IMR-90 (cell line): Measurements from ENCODE around the gene TRAPPC10. TPM values are rescaled to one million over a fixed set of nuclear protein-coding genes. Genes with fewer than 3 reads are reported as not detected.

Experiments
- ATAC-seq: fragments of 200-7000 bp; cut with Tn5 transposase; 2 replicates; pipeline ENCODE4 v1.9.1; 2020; ENCODE audit warnings: low read depth, mild to moderate bottlenecking, moderate library complexity
- BruUV-seq: library from RNA; stranded (reverse); fragments of 400-500 nt; replicated peaks from 2 replicates; lab custom pipeline; 2021; lab: Mats Ljungman, UMichigan
- CTCF ChIA-PET: fragments of 300-600 bp; formaldehyde crosslinking; extraction: SDS; loops from one replicate; lab custom pipeline; 2021; ENCODE audit warnings: antibody characterized with exemption; lab: Yijun Ruan, JAX
- POLR2A ChIA-PET: fragments of 300-600 bp; sonication (Branson Sonifier 250); formaldehyde crosslinking; loops from one replicate; lab custom pipeline; 2022; ENCODE audit warnings: antibody characterized with exemption; ENCODE audit not compliant: unreplicated experiment; lab: Charles Lee
- DNase-seq: peaks from one replicate; pipeline ENCODE4 v3.0.0; 2013
- H2AFZ ChIP-seq: replicated peaks from 2 replicates; pipeline ENCODE3; 2013; ENCODE audit warnings: low read length, mild to moderate bottlenecking; ENCODE audit not compliant: poor library complexity
- H2AK5ac ChIP-seq: 2 replicates; pipeline ENCODE4 v1.6.1; 2013; ENCODE audit warnings: low read depth, low read length, inconsistent platforms
- H2AK9ac ChIP-seq: replicated peaks from 2 replicates; pipeline ENCODE3; 2013; ENCODE audit warnings: mild to moderate bottlenecking, low read depth, low read length, moderate library complexity; ENCODE audit not compliant: poor library complexity
- H2BK120ac ChIP-seq: 2 replicates; pipeline ENCODE4 v1.6.1; 2013; ENCODE audit warnings: low read depth, low read length, inconsistent platforms
- H2BK15ac ChIP-seq: 3 replicates; pipeline ENCODE4 v1.6.1; 2013; ENCODE audit warnings: low read depth, low read length, inconsistent platforms
- H2BK20ac ChIP-seq: 2 replicates; pipeline ENCODE4 v1.6.1; 2013; ENCODE audit warnings: low read depth, mild to moderate bottlenecking, inconsistent platforms, low read length, moderate library complexity
- H2BK5ac ChIP-seq: 2 replicates; pipeline ENCODE4 v1.6.1; 2013; ENCODE audit warnings: mild to moderate bottlenecking, low read depth, low read length, inconsistent platforms; ENCODE audit not compliant: poor library complexity, severe bottlenecking
- H3K14ac ChIP-seq: replicated peaks from 2 replicates; pipeline ENCODE4 v1.6.1; 2013; ENCODE audit warnings: low read depth, low read length, inconsistent platforms
- H3K18ac ChIP-seq: 2 replicates; pipeline ENCODE4 v1.6.1; 2013; ENCODE audit warnings: low read depth, low read length, control low read depth
- H3K23ac ChIP-seq: 2 replicates; pipeline ENCODE4 v1.6.1; 2013; ENCODE audit warnings: low read depth, low read length, inconsistent platforms
- H3K27ac ChIP-seq: 2 replicates; pipeline ENCODE4 v1.5.1; 2013; ENCODE audit warnings: mild to moderate bottlenecking, control low read depth, low read length; ENCODE audit not compliant: insufficient read depth
- H3K27me3 ChIP-seq: 2 replicates; pipeline ENCODE4 v1.6.1; 2013; ENCODE audit warnings: low read length; ENCODE audit not compliant: control insufficient read depth, insufficient read depth
- H3K36me3 ChIP-seq: 2 replicates; pipeline ENCODE4 v1.6.1; 2013; ENCODE audit warnings: low read length, mixed read lengths; ENCODE audit not compliant: control insufficient read depth, insufficient read depth
- H3K4ac ChIP-seq: 2 replicates; pipeline ENCODE4 v1.6.1; 2013; ENCODE audit warnings: low read depth, low read length, inconsistent platforms
- H3K4me1 ChIP-seq: 2 replicates; pipeline ENCODE4 v1.6.1; 2013; ENCODE audit warnings: low read length, mixed read lengths; ENCODE audit not compliant: control insufficient read depth, insufficient read depth
- H3K4me2 ChIP-seq: 2 replicates; pipeline ENCODE4 v1.6.1; 2013; ENCODE audit warnings: low read depth, mild to moderate bottlenecking, control low read depth, low read length, moderate library complexity
- H3K4me3 ChIP-seq: 2 replicates; pipeline ENCODE4 v1.5.1; 2013; ENCODE audit warnings: low read depth, mild to moderate bottlenecking, control low read depth, low read length, moderate library complexity; ENCODE audit not compliant: insufficient read depth
- H3K56ac ChIP-seq: 2 replicates; pipeline ENCODE4 v1.6.1; 2013; ENCODE audit warnings: low read length, inconsistent platforms; ENCODE audit not compliant: insufficient read depth; ENCODE audit errors: extremely low read depth
- H3K79me1 ChIP-seq, 2 experiments: 2 replicates each; pipeline ENCODE4 v1.6.1; 2013; ENCODE audit warnings: low read length in 2 of 2, inconsistent platforms in 1 of 2, low read depth in 1 of 2
- H3K9ac ChIP-seq: 2 replicates; pipeline ENCODE4 v1.6.1; 2013; ENCODE audit warnings: low read depth, low read length, control low read depth
- H3K9me1 ChIP-seq: 2 replicates; pipeline ENCODE4 v1.6.1; 2013; ENCODE audit warnings: low read length, inconsistent platforms; ENCODE audit not compliant: insufficient read depth
- H3K9me3 ChIP-seq: 2 replicates; pipeline ENCODE4 v1.6.1; 2013; ENCODE audit warnings: low read length; ENCODE audit not compliant: control insufficient read depth, insufficient read depth
- H4K20me1 ChIP-seq: 2 replicates; pipeline ENCODE4 v1.6.1; 2013; ENCODE audit warnings: low read length, inconsistent platforms; ENCODE audit not compliant: insufficient read depth
- H4K5ac ChIP-seq: 2 replicates; pipeline ENCODE4 v1.6.1; 2013; ENCODE audit warnings: mild to moderate bottlenecking, low read depth, low read length, control low read depth
- H4K8ac ChIP-seq, 2 experiments: 2 replicates each; pipeline ENCODE4 v1.6.1; 2013; ENCODE audit warnings: low read depth in 2 of 2, low read length in 2 of 2, control low read depth in 1 of 2, inconsistent platforms in 1 of 2
- H4K91ac ChIP-seq: 2 replicates; pipeline ENCODE4 v1.6.1; 2013; ENCODE audit warnings: low read depth, low read length, inconsistent platforms; ENCODE audit not compliant: insufficient read depth
- FOS ChIP-seq: fragments of 150-350 bp; IDR thresholded peaks from 2 replicates; pipeline ENCODE4 v1.6.1; 2016; ENCODE audit warnings: low read depth, low read length
- MAFK ChIP-seq: IDR thresholded peaks from 2 replicates; pipeline ENCODE4 v1.6.1; 2012; ENCODE audit warnings: low read depth, low read length, improper control_type of control experiment
- MXI1 ChIP-seq: IDR thresholded peaks from 2 replicates; pipeline ENCODE4 v1.6.1; 2012; ENCODE audit warnings: low read depth, mild to moderate bottlenecking, low read length, moderate library complexity, borderline replicate concordance
- RCOR1 ChIP-seq: IDR thresholded peaks from 2 replicates; pipeline ENCODE4 v1.6.1; 2012; ENCODE audit warnings: mild to moderate bottlenecking, low read length, improper control_type of control experiment; ENCODE audit not compliant: insufficient replicate concordance
- RFX5 ChIP-seq: IDR thresholded peaks from 2 replicates; pipeline ENCODE4 v1.8.0; 2012; ENCODE audit warnings: low read depth, mild to moderate bottlenecking, low read length, moderate library complexity
- SMC3 ChIP-seq: fragments of 150-350 bp; IDR thresholded peaks from 2 replicates; pipeline ENCODE4 v1.6.1; 2016; ENCODE audit warnings: low read depth, mild to moderate bottlenecking, antibody characterized with exemption, low read length, moderate library complexity
- WGBS, 2 experiments: methylation state at CpG; one replicate each; pipeline versions ENCODE4 v1.1.5 to v1.1.7; 2013; ENCODE audit warnings: missing lambda C conversion rate in 2 of 2; ENCODE audit not compliant: insufficient read length in 1 of 2; ENCODE audit errors: extremely low coverage in 2 of 2; 5-methylcytosine and 5-hydroxymethylcytosine counted together
- dilution Hi-C: fragments of 300-500 bp; cut with HindIII; formaldehyde crosslinking; loops from one replicate; pipeline ENCODE4 v1.14.3; 2018; ENCODE audit warnings: low sequenced_read_pairs; ENCODE audit not compliant: unreplicated experiment
- in situ Hi-C: fragments of 300-500 bp; cut with MboI; formaldehyde crosslinking; loops from 3 replicates; pipeline ENCODE4 v1.14.3; 2019; ENCODE audit warnings: low sequenced_read_pairs, inconsistent platforms, mixed read lengths
- intact Hi-C: fragments of 100-400 bp; cut with micrococcal nuclease; formaldehyde crosslinking; loops from 2 replicates; pipeline ENCODE4 v1.10.0; 2022
- polyA plus RNA-seq, 3 experiments: library from polyadenylated mRNA; depleted of rRNA; stranded (reverse); fragments of >200 nt; gene quantifications; 2 replicates each; pipeline ENCODE4 v1.2.3, GENCODE V29; 2012; ENCODE audit warnings: low replicate concordance in 1 of 3
- total RNA-seq: library from RNA; depleted of rRNA; stranded (reverse); fragments of >200 nt; gene quantifications from 2 replicates; pipeline ENCODE4 v1.2.3, GENCODE V29; 2012
- TF ChIP-seq, protein P1 (sequence below): fragments of 150-350 bp; IDR thresholded peaks from 2 replicates; pipeline ENCODE4 v1.6.1; 2017; ENCODE audit warnings: mild to moderate bottlenecking, antibody characterized with exemption, low read length, low read depth

TRAPPC10 gene
- total and polyA plus RNA-seq, 2 of the 4 experiments (the other 2 are of a cell fraction) = 17.8 to 18.1 TPM

- DNase-seq = no peak
- ATAC-seq = no peak
- Histone ChIP-seq H3K9ac (no peak overlapping the region), H3K18ac (no peak overlapping the region), H2AK9ac (no peak overlapping the region), H3K23ac (no peak overlapping the region), H3K4me1 (no peaks in the 10 kb centered on the region), H2BK20ac (no peak overlapping the region), H2BK5ac (no peak overlapping the region), H3K56ac (no peak overlapping the region), H3K79me1 (peaks cover 17 to 30% of the 10 kb centered on the region in 2 experiments), H3K27ac (no peak overlapping the region), H3K4ac (no peak overlapping the region), H2AK5ac (no peak overlapping the region), H3K4me2 (no peak overlapping the region), H4K20me1 (peaks cover 16% of the 10 kb centered on the region), H3K9me3 (no peaks in the 10 kb centered on the region), H3K14ac (no peak overlapping the region), H3K27me3 (no peaks in the 10 kb centered on the region), H4K8ac (no peak overlapping the region), H3K9me1 (peaks cover 3% of the 10 kb centered on the region; the same call in 1 of the 2 replicates), H2BK120ac (no peak overlapping the region), H2BK15ac (no peak overlapping the region), H4K91ac (no peak overlapping the region), H4K5ac (no peak overlapping the region), H3K36me3 (peaks cover 35% of the 10 kb centered on the region), H2AFZ (no peak overlapping the region), H3K4me3 (no peak overlapping the region)
- intact Hi-C loops = no loop called here
- CTCF ChIA-PET = interaction anchor here (0.7 kb wide), 1 partner anchor 12 kb away, joined by 6 read pairs; no protein-coding TSS in a partner anchor
- POLR2A ChIA-PET = no interaction called here
- dilution Hi-C loops = no loop called here
- no CpG with 5 or more reads among the region's 5 CpGs for WGBS, 2 experiments
- in situ Hi-C loops = no loop called here
- TF ChIP-seq, protein P1, sequence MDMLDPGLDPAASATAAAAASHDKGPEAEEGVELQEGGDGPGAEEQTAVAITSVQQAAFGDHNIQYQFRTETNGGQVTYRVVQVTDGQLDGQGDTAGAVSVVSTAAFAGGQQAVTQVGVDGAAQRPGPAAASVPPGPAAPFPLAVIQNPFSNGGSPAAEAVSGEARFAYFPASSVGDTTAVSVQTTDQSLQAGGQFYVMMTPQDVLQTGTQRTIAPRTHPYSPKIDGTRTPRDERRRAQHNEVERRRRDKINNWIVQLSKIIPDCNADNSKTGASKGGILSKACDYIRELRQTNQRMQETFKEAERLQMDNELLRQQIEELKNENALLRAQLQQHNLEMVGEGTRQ = no peak
- TF ChIP-seq FOS = no peak
- TF ChIP-seq MAFK = no peak
- no peak for TF ChIP-seq MXI1
- no peak for TF ChIP-seq RCOR1
- no peak for TF ChIP-seq SMC3
- TF ChIP-seq RFX5 = no peak
- no TSS peak for BruUV-seq
Measured at GRCh38 chr21:44076316-44076715, 64.2 kb downstream of the TRAPPC10 start.
